Left ventricle myocardium inferior (tissue), 1 donor: ENCODE results near the gene ARFIP1. TPM values are rescaled to one million over a fixed set of nuclear protein-coding genes. Genes with fewer than 3 reads are reported as not detected.
A peak's percentile ranks its signal among the peaks of the same experiment; 100 is the strongest.
"Not testable (repeated sequence)": the region's sequence is repeated elsewhere in the genome, so short reads cannot be mapped to it uniquely, and the experiment has no call there.

ENCODE experiments used
- DNase-seq: peaks from one replicate; pipeline ENCODE4 v3.0.0-alpha.2; 2020
- H3K27ac ChIP-seq: fragments of 200-600 bp; replicated peaks from 2 replicates; pipeline ENCODE4 v1.8.0; 2021
- H3K27me3 ChIP-seq: fragments of 200-600 bp; 2 replicates; pipeline ENCODE4 v1.8.0; 2021; ENCODE audit warnings: low read depth
- H3K36me3 ChIP-seq: fragments of 200-600 bp; 2 replicates; pipeline ENCODE4 v1.8.0; 2021
- H3K4me1 ChIP-seq: fragments of 200-600 bp; 2 replicates; pipeline ENCODE4 v1.8.0; 2021
- H3K4me3 ChIP-seq: fragments of 200-600 bp; 2 replicates; pipeline ENCODE4 v1.8.0; 2021; ENCODE audit warnings: mild to moderate bottlenecking, moderate library complexity
- H3K9me3 ChIP-seq: fragments of 200-600 bp; replicated peaks from 2 replicates; pipeline ENCODE4 v1.8.0; 2021
- CTCF ChIP-seq: fragments of 200-600 bp; IDR thresholded peaks from 2 replicates; pipeline ENCODE4 v1.8.0; 2021; ENCODE audit warnings: antibody characterized with exemption, mild to moderate bottlenecking, borderline replicate concordance
- intact Hi-C: fragments of 100-400 bp; cut with micrococcal nuclease; formaldehyde crosslinking; loops from one replicate; pipeline ENCODE4 v1.11.0; 2022
- total RNA-seq: library from RNA; stranded (reverse); fragmentation: NEBNext Ultra II Directional; extraction: Animal tissue kit (Norgen Biotek cat#: 25700); gene quantifications from one replicate; pipeline ENCODE4 v1.2.1, GENCODE V29; 2021
- donor health status: DM: no; HTN: yes; CAD: no; lungs with severe emphysema.

ARFIP1 gene
- total RNA-seq, 1 donor from 2014 or later: 13.2 TPM

GRCh38 chr4:152848508-152848907 lies 68.8 kb downstream of the ARFIP1 start:
- no peaks in the 10 kb centered on the region for H3K27me3 ChIP-seq
- H3K27ac ChIP-seq: no peak overlapping the region
- H3K4me1 ChIP-seq: peaks cover 20% of the 10 kb centered on the region
- peaks cover 15% of the 10 kb centered on the region for H3K9me3 ChIP-seq
- intact Hi-C loops: loop anchor here (5.0 kb wide), 2 partner anchors 234 to 279 kb away; no protein-coding TSS in a partner anchor
- TF ChIP-seq CTCF: no peak
- no peak for DNase-seq
- H3K36me3 ChIP-seq: peaks cover 13% of the 10 kb centered on the region
- no peak overlapping the region for H3K4me3 ChIP-seq

- Histone ChIP-seq H3K36me3 (peaks cover 19% of the 10 kb centered on the region), H3K27me3 (no peaks in the 10 kb centered on the region), H3K4me1 (peaks cover 20% of the 10 kb centered on the region), H3K27ac (no peak overlapping the region), H3K4me3 (no peak overlapping the region), H3K9me3 (peaks cover 23% of the 10 kb centered on the region)
- TF ChIP-seq CTCF: no peak
- DNase-seq: no peak
- intact Hi-C loops: loop anchor here (5.0 kb wide), 2 partner anchors 233 to 278 kb away; no protein-coding TSS in a partner anchor
Observed at GRCh38 chr4:152849350-152849749, 69.6 kb downstream of the ARFIP1 start.

- H3K9me3 ChIP-seq: peaks cover 27% of the 10 kb centered on the region
- no peak for DNase-seq
- no peaks in the 10 kb centered on the region for H3K27me3 ChIP-seq
- intact Hi-C loops: no loop called here
- peak overlapping the region; percentile 30 for H3K27ac ChIP-seq
- peaks cover 19% of the 10 kb centered on the region for H3K36me3 ChIP-seq
- peak overlapping the region; percentile 25 for H3K4me3 ChIP-seq
- no peak for TF ChIP-seq CTCF
- peaks cover 20% of the 10 kb centered on the region for H3K4me1 ChIP-seq
Observed at GRCh38 chr4:152850377-152850776, 70.6 kb downstream of the ARFIP1 start.

- Histone ChIP-seq H3K27ac (no peak overlapping the region), H3K4me1 (peaks cover 22% of the 10 kb centered on the region), H3K9me3 (peaks cover 27% of the 10 kb centered on the region), H3K36me3 (peaks cover 19% of the 10 kb centered on the region), H3K4me3 (no peak overlapping the region), H3K27me3 (no peaks in the 10 kb centered on the region)
- no peak for TF ChIP-seq CTCF
- DNase-seq: no peak
- intact Hi-C loops: no loop called here
Observed at GRCh38 chr4:152851226-152851625, 71.5 kb downstream of the ARFIP1 start.

- no peak overlapping the region for H3K4me3 ChIP-seq
- H3K4me1 ChIP-seq: peaks cover 26% of the 10 kb centered on the region
- no peak for DNase-seq
- TF ChIP-seq CTCF: no peak
- H3K9me3 ChIP-seq: peaks cover 27% of the 10 kb centered on the region
- H3K27me3 ChIP-seq: no peaks in the 10 kb centered on the region
- H3K27ac ChIP-seq: no peak overlapping the region
- H3K36me3 ChIP-seq: peaks cover 19% of the 10 kb centered on the region
- intact Hi-C loops: no loop called here
Observed at GRCh38 chr4:152853293-152853692, 73.5 kb downstream of the ARFIP1 start.

GRCh38 chr4:152854016-152854415 lies 74.3 kb downstream of the ARFIP1 start:
- H3K27ac ChIP-seq, H3K27me3 ChIP-seq, H3K4me3 ChIP-seq, intact Hi-C loops, DNase-seq: not testable (repeated sequence)
- H3K36me3 ChIP-seq: peaks cover 19% of the 10 kb centered on the region
- peaks cover 26% of the 10 kb centered on the region for H3K4me1 ChIP-seq
- peaks cover 27% of the 10 kb centered on the region for H3K9me3 ChIP-seq
